COLO668 (cell line): ENCODE measurements around the gene NQO1.
"Not testable (repeated sequence)": the region's sequence is repeated elsewhere in the genome, so short reads cannot be mapped to it uniquely, and the experiment has no call there.

Experiments
- DNase-seq: peaks from one replicate; lab custom pipeline; 2025; ENCODE audit not compliant: unreplicated experiment; lab: John Stamatoyannopoulos, UW

NQO1 gene

GRCh38 chr16:69726313-69727060, at the start of gene NQO1:
Gene NQO1, minus strand, starts transcription at chr16:69726560. Its CDS starts 121 bp downstream, at chr16:69726439.
- peak; percentile 96 for DNase-seq

- no peak for DNase-seq
Measured at GRCh38 chr16:69775563-69775962, 49.2 kb upstream of the NQO1 start.

GRCh38 chr16:69773260-69773947, 47.0 kb upstream of the NQO1 start:
- no peak for DNase-seq

GRCh38 chr16:69771651-69771967, 45.2 kb upstream of the NQO1 start:
- no peak for DNase-seq

- DNase-seq: no peak
Measured at GRCh38 chr16:69769404-69769803, 43.0 kb upstream of the NQO1 start.

GRCh38 chr16:69768666-69769065, 42.3 kb upstream of the NQO1 start:
- no peak for DNase-seq

- DNase-seq: no peak
Measured at GRCh38 chr16:69767459-69768229, 41.3 kb upstream of the NQO1 start.

- DNase-seq: no peak
Measured at GRCh38 chr16:69763599-69763942, 37.2 kb upstream of the NQO1 start.

- no peak for DNase-seq
Measured at GRCh38 chr16:69762814-69763598, 36.6 kb upstream of the NQO1 start.

- peak; percentile 91 for DNase-seq
Measured at GRCh38 chr16:69761983-69762813, 35.8 kb upstream of the NQO1 start, which contains the start of gene WWP2. Gene WWP2, plus strand, starts transcription at chr16:69762332. Its CDS starts 24,679 bp downstream, at chr16:69787011.

GRCh38 chr16:69757375-69757774, 31.0 kb upstream of the NQO1 start:
- DNase-seq: not testable (repeated sequence)

- DNase-seq: no peak
Measured at GRCh38 chr16:69756705-69757104, 30.3 kb upstream of the NQO1 start.

- DNase-seq: peak; percentile 97
Measured at GRCh38 chr16:69754469-69755310, 28.3 kb upstream of the NQO1 start, which contains the start of gene NOB1. Gene NOB1, minus strand, starts transcription at chr16:69754926. Its CDS starts 16 bp downstream, at chr16:69754910.

GRCh38 chr16:69754143-69754468, 27.7 kb upstream of the NQO1 start:
- DNase-seq: no peak

- DNase-seq: no peak
Measured at GRCh38 chr16:69748694-69749345, 22.5 kb upstream of the NQO1 start.

- DNase-seq: no peak
Measured at GRCh38 chr16:69747115-69747514, 20.8 kb upstream of the NQO1 start.

- no peak for DNase-seq
Measured at GRCh38 chr16:69745959-69746358, 19.6 kb upstream of the NQO1 start.

- DNase-seq: no peak
Measured at GRCh38 chr16:69745232-69745612, 18.9 kb upstream of the NQO1 start.
